Measurements from ENCODE around the gene RIMS3.
"Not testable (repeated sequence)": the region's sequence is repeated elsewhere in the genome, so short reads cannot be mapped to it uniquely, and the experiment has no call there.

Gene RIMS3

DNA sequence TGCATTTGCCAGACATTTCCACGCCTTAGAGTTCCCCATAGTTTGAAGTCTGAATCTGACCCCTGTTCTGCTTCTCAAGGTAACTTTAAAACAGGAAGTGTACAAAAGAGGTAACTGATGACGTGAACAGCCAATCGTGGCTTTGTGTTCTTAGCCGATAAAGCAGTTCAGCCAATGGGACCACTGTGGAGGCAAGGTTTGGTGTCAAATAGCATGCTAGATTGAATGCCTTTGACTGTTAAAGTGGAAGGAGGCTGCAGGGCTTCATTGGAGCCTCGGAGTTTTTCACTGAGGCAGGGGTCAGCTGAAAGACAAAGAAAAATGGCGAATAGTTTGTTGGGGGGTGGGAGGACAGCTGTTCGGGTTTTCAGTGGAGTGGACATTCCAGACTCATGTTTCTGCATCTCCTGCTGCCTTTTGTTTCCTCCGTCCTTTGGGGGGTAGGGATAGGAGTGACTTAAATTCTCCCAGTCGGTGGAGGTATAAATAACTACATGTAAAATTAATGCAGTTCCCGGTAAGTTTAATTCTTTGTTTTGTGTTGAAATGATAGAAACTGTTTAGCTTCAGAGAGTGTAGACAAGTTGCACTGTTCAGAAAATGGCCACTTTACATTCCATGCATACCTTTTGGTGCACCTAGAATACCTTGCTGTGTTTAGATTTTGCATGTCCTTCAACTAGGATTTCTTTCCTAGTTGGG is 43.8 kb upstream of the RIMS3 start:
- peak; percentile 94 for DNase-seq (ENCODE audit: low read depth)
- H3K4me3 ChIP-seq (ENCODE audit: low read length): peak overlapping the region; percentile 86
- TF ChIP-seq, protein P1, sequence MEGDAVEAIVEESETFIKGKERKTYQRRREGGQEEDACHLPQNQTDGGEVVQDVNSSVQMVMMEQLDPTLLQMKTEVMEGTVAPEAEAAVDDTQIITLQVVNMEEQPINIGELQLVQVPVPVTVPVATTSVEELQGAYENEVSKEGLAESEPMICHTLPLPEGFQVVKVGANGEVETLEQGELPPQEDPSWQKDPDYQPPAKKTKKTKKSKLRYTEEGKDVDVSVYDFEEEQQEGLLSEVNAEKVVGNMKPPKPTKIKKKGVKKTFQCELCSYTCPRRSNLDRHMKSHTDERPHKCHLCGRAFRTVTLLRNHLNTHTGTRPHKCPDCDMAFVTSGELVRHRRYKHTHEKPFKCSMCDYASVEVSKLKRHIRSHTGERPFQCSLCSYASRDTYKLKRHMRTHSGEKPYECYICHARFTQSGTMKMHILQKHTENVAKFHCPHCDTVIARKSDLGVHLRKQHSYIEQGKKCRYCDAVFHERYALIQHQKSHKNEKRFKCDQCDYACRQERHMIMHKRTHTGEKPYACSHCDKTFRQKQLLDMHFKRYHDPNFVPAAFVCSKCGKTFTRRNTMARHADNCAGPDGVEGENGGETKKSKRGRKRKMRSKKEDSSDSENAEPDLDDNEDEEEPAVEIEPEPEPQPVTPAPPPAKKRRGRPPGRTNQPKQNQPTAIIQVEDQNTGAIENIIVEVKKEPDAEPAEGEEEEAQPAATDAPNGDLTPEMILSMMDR (conservative IDR thresholded peaks at IDR 0.05; ENCODE audit: low read depth, low read length): no peak

DNA sequence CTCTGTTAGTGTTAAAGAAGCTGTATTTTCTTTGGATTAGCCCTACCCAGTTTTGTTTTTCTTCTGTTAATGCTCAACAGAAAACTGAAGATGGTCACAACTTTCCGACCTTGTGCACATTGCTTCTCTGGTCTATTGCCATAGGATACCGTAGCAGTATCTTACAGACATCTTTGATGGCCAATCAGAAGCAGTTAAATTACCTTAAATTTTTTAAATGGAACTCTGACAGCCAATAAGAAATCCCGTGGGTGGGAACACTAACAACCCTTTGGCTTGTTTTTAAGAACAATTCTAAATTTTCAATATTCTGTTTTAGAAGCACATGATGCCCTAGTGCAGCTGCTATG is 43.2 kb upstream of the RIMS3 start:
- TF ChIP-seq, protein P1 (conservative IDR thresholded peaks at IDR 0.05; ENCODE audit: low read depth, low read length): no peak
- DNase-seq (ENCODE audit: low read depth): peak; percentile 71
- peak overlapping the region; percentile 86 for H3K4me3 ChIP-seq (ENCODE audit: low read length)

DNA sequence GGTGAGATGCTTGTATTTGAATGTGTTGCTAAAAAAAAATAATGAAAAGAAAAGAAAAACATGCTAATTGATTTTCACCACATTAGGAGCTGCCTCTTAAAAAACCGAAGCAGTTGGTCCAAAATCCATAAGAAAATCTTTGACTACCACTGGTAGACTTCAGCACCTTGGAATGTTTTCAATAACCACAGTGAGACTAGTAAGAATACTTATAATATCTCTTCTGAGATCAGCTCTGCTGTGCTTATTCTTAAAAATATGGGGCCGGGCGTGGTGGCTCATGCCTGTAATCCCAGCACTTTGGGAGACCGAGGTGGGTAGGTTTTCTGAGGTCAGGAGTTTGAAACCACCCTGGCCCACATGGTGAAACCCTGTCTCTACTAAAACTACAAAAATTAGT is 41.1 kb upstream of the RIMS3 start:
- DNase-seq (ENCODE audit: low read depth): no peak
- no peak overlapping the region for H3K4me3 ChIP-seq (ENCODE audit: low read length)
- TF ChIP-seq, protein P1 (conservative IDR thresholded peaks at IDR 0.05; ENCODE audit: low read depth, low read length): no peak

DNA sequence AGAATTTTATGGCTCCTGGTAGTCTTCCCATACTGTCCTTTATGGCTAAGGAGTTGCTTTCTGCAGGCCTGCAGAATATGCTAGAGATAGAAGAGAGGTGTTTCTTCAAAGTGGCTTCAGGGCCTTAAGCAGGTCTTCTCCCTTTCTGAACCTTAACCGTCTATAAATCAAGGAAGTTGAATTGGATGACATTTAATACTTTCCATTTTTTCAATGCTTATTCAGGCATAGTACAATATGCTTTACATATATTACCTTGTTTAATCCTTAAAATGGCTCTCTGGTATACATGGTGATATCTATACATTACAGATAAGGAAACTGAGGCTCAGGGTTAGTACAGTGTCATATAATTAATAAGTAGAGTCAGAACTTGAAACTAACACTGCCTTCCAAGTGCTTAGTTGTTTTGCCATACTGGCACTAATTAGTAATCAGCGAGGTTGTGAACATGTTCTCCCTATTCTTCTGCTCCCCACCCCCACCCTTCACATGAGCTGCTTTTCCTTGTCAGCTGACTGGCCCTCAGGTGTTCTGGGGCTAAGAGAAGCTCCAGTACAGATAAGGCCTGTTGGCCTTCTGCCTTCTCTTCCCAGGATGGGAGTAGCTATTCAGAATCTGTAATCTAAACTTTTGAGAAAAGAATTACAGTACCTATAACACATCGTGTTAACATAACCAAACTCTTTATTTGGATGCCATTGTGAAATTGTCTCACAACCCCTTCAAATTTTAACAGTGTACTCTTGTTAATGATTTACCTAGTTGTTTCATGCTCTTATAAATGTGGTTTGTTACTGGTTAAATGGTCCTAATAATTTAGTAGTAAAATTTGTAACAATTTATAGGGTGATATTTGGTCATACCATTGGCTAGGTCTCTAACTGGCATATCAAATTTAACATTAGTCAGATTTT is 39.6 kb upstream of the RIMS3 start:
- TF ChIP-seq, protein P1 (conservative IDR thresholded peaks at IDR 0.05; ENCODE audit: low read depth, low read length): no peak
- no peak for DNase-seq (ENCODE audit: low read depth)
- H3K4me3 ChIP-seq (ENCODE audit: low read length): no peak overlapping the region

DNA sequence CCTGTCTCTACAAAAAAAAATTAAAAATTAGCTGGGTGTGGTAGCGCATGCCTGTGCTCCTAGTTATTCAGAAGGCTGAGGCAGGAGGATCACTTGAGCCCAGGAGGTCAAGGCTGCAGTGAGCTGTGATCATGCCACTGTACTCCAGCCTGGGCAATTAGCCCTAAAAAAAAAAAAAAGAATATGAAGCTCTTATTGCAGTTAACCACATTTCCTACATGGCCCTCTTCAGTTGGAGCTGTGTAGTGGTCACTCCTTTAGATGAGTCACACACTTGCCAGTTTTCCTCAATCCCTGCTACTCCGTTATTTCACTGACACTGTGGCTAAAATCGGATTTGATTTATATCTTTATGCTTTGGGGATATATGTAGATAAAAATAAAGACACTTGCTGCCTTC is 37.8 kb upstream of the RIMS3 start:
- TF ChIP-seq, protein P1 (conservative IDR thresholded peaks at IDR 0.05; ENCODE audit: low read depth, low read length): no peak
- no peak overlapping the region for H3K4me3 ChIP-seq (ENCODE audit: low read length)
- peak; percentile 53 for DNase-seq (ENCODE audit: low read depth)

DNA sequence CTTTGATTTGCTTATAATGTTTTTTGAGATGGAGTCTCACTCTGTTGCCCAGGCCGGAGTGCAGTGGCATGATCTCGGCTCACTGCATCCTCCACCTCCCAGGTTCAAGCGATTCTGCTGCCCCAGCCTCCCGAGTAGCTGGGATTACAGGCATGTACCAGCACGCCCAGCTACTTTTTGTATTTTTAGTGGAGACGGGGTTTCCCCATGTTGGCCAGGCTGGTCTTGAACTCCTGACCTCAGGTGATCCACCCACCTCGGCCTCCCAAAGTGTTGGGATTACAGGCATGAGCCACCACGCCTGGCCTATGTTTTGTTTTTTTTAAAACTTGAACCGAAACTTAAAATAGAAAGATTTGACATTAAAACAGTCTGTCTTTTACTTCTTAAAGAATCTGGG is 37.3 kb upstream of the RIMS3 start:
- H3K4me3 ChIP-seq (ENCODE audit: low read length); DNase-seq (ENCODE audit: low read depth): not testable (repeated sequence)

DNA sequence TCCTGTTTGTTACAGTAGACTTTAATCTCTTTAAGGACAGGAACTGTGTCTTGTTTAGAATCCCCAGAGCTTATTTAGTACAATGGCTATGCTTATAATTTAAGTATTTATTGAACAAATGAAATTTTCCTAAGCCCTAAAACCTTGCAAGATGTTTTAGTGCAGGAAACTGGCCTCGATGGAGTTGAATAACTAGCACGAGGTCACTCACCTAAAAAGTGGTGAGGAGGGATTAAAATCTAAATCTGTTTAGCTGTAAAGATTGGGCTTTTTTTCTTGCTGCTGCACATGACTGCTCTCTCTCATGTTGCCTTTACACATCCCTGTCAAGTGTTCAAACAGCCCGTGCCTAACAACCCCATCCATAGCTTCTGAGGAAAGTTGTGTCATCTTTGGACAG is 36.2 kb upstream of the RIMS3 start:
- TF ChIP-seq, protein P1 (conservative IDR thresholded peaks at IDR 0.05; ENCODE audit: low read depth, low read length): no peak
- H3K4me3 ChIP-seq (ENCODE audit: low read length): no peak overlapping the region
- DNase-seq (ENCODE audit: low read depth): no peak
